ENCODE measurements around the gene CNN1. TPM values are rescaled to one million over a fixed set of nuclear protein-coding genes. Genes with fewer than 3 reads are reported as not detected.
A peak's percentile ranks its signal among the peaks of the same experiment; 100 is the strongest.

CNN1 gene
- total and polyA plus RNA-seq, 2 of the 4 experiments (the other 2 are of a cell fraction) = 102 to 196 TPM

DNA sequence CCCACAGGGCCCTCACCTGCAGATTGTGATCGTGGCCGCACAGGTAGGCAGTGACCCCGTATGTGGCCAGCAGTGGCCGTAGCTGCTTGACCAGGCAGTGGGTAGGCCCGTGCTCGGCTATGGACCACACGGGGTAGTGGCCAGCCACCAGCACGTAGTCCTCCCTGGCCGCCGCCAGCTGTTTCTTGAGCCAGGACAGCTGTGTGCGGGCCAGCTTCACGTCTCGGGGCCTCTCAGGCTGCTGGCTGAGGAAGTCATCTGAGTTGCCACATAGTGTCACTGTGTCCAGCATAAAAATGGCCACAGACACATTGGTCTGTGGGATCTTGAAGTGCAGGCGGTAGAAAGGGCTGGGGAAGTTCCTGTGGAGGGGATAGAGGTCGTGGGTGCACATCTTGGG, 37.6 kb downstream of the CNN1 start:
- 56% methylated on average over 12 of the region's 15 CpGs; no CpG with 5 or more reads in 1 of the 2 experiments for WGBS, 2 experiments (ENCODE audit: extremely low coverage in 2 of 2, insufficient read length in 1 of 2)
- Histone ChIP-seq H3K27ac (ENCODE audit: insufficient read depth, low read length) (no peak overlapping the region), H2BK5ac (ENCODE audit: low read depth, low read length, poor library complexity, severe bottlenecking) (no peak overlapping the region), H3K14ac (replicated peaks; ENCODE audit: low read depth, low read length) (no peak overlapping the region), H2AK5ac (ENCODE audit: low read depth, low read length) (no peak overlapping the region), H2AFZ (replicated peaks; ENCODE audit: low read length, poor library complexity) (peak overlapping the region; percentile 10), H2BK15ac (ENCODE audit: low read depth, low read length) (no peak overlapping the region), H2AK9ac (replicated peaks; ENCODE audit: low read depth, low read length, poor library complexity) (no peak overlapping the region), H3K27me3 (ENCODE audit: control insufficient read depth, insufficient read depth, low read length) (peaks cover 3% of the 10 kb centered on the region; the same call in 1 of the 2 replicates), H3K4ac (ENCODE audit: low read depth, low read length) (no peak overlapping the region), H4K91ac (ENCODE audit: insufficient read depth, low read depth, low read length) (no peak overlapping the region), H3K23ac (ENCODE audit: low read depth, low read length) (no peak overlapping the region), H3K4me2 (ENCODE audit: low read depth, low read length) (no peak overlapping the region), H3K9ac (ENCODE audit: low read depth, low read length) (no peak overlapping the region), H4K20me1 (ENCODE audit: insufficient read depth, low read length) (no peaks in the 10 kb centered on the region), H3K36me3 (ENCODE audit: control insufficient read depth, insufficient read depth, low read length) (no peaks in the 10 kb centered on the region), H4K5ac (ENCODE audit: low read depth, low read length) (no peak overlapping the region), H3K4me3 (ENCODE audit: insufficient read depth, low read depth, low read length) (no peak overlapping the region), H3K4me1 (ENCODE audit: control insufficient read depth, insufficient read depth, low read length) (peaks cover 4% of the 10 kb centered on the region), H2BK120ac (ENCODE audit: low read depth, low read length) (no peak overlapping the region), H2BK20ac (ENCODE audit: low read depth, low read length) (no peak overlapping the region), H3K9me1 (ENCODE audit: insufficient read depth, low read length) (no peaks in the 10 kb centered on the region; the same call in 1 of the 2 replicates), H3K18ac (ENCODE audit: low read depth, low read length) (no peak overlapping the region), H3K79me1 (ENCODE audit: low read depth in 1 of 2, low read length in 2 of 2) (no peaks in the 10 kb centered on the region), H3K56ac (ENCODE audit: extremely low read depth, insufficient read depth, low read length) (no peak overlapping the region), H4K8ac (ENCODE audit: low read depth in 2 of 2, low read length in 2 of 2) (no peak overlapping the region), H3K9me3 (ENCODE audit: control insufficient read depth, insufficient read depth, low read length) (no peaks in the 10 kb centered on the region)
- CTCF ChIA-PET = no interaction called here
- POLR2A ChIA-PET (ENCODE audit: unreplicated experiment) = interaction anchor here (0.6 kb wide), 1 partner anchor 12 kb away, joined by 4 read pairs; no protein-coding TSS in a partner anchor
- TF ChIP-seq MAZ (IDR thresholded peaks at IDR 0.05; ENCODE audit: borderline replicate concordance, low read depth, low read length) (no peak), MAFK (IDR thresholded peaks at IDR 0.05; ENCODE audit: low read depth, low read length) (no peak), NFE2L2 (IDR thresholded peaks at IDR 0.05; ENCODE audit: low read depth, low read length) (no peak), CEBPB (IDR thresholded peaks at IDR 0.05; ENCODE audit: low read depth, low read length) (no peak), CHD1 (IDR thresholded peaks at IDR 0.05; ENCODE audit: low read depth, low read length) (no peak), FOS (IDR thresholded peaks at IDR 0.05; ENCODE audit: low read depth, low read length) (no peak), SMC3 (IDR thresholded peaks at IDR 0.05; ENCODE audit: low read depth, low read length) (no peak), POLR2A (IDR thresholded peaks at IDR 0.05; ENCODE audit: low read depth, low read length) (no peak)
- TF ChIP-seq, protein P1, sequence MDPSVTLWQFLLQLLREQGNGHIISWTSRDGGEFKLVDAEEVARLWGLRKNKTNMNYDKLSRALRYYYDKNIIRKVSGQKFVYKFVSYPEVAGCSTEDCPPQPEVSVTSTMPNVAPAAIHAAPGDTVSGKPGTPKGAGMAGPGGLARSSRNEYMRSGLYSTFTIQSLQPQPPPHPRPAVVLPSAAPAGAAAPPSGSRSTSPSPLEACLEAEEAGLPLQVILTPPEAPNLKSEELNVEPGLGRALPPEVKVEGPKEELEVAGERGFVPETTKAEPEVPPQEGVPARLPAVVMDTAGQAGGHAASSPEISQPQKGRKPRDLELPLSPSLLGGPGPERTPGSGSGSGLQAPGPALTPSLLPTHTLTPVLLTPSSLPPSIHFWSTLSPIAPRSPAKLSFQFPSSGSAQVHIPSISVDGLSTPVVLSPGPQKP (IDR thresholded peaks at IDR 0.05; ENCODE audit: borderline replicate concordance, low read depth, low read length) = no peak
- in situ Hi-C loops (cut with MboI; ENCODE audit: low sequenced_read_pairs) (no loop called here), dilution Hi-C loops (cut with HindIII; ENCODE audit: low sequenced_read_pairs, unreplicated experiment) (no loop called here), intact Hi-C loops (cut with micrococcal nuclease) (no loop called here)
- DNase-seq (no peak), ATAC-seq (ENCODE audit: low read depth) (no peak)
- no TSS peak for BruUV-seq (replicated peaks)

All from IMR-90 (cell line).